C4-2B (cell line): ENCODE results near the gene PRUNE2.

Experiments
- H3K27ac ChIP-seq: fragments of 450-650 bp; 2 replicates; pipeline ENCODE4 v1.5.1; 2017
- CTCF ChIP-seq: fragments of 450-650 bp; conservative IDR thresholded peaks from 2 replicates; pipeline ENCODE4 v1.5.1; 2017; ENCODE audit warnings: mild to moderate bottlenecking
- ZFX ChIP-seq: fragments of 450-650 bp; IDR thresholded peaks from 2 replicates; pipeline ENCODE4 v1.6.1; 2017

The PRUNE2 gene

GRCh38 chr9:76592974-76593347 lies 313.0 kb downstream of the PRUNE2 start:
- TF ChIP-seq ZFX: no peak
- no peak for TF ChIP-seq CTCF
- no peak overlapping the region for H3K27ac ChIP-seq

- peak overlapping the region; percentile 16; the same call in 1 of the 2 replicates for H3K27ac ChIP-seq
- TF ChIP-seq ZFX (no peak), CTCF (no peak)
Measured at GRCh38 chr9:76592091-76592973, 313.6 kb downstream of the PRUNE2 start.

- no peak for TF ChIP-seq ZFX
- TF ChIP-seq CTCF: no peak
- no peak overlapping the region; the same call in 1 of the 2 replicates for H3K27ac ChIP-seq
Measured at GRCh38 chr9:76591256-76591950, 314.5 kb downstream of the PRUNE2 start.

GRCh38 chr9:76588316-76588715 lies 317.6 kb downstream of the PRUNE2 start:
- H3K27ac ChIP-seq: peak overlapping the region; percentile 97
- TF ChIP-seq ZFX (no peak), CTCF (no peak)

GRCh38 chr9:76586390-76587314 lies 319.3 kb downstream of the PRUNE2 start:
- TF ChIP-seq CTCF (no peak), ZFX (no peak)
- peak overlapping the region; percentile 97 for H3K27ac ChIP-seq

GRCh38 chr9:76585487-76586389 lies 320.2 kb downstream of the PRUNE2 start:
- TF ChIP-seq CTCF (no peak), ZFX (no peak)

More at GRCh38 chr9:76585487-76586389, 320.2 kb downstream of the PRUNE2 start:
- H3K27ac ChIP-seq: peak overlapping the region; percentile 78
